Sigmoid colon (tissue), 4 donors: ENCODE results near the gene DLEU7.

Experiments
- CTCF ChIP-seq, 4 experiments: fragments of 450-650 bp in 3 of 4; fragments of 200-600 bp in 1 of 4; IDR thresholded peaks; one replicate each; pipeline ENCODE4 v1.5.1; 2016 to 2019; ENCODE audit warnings: antibody characterized with exemption in 4 of 4, mild to moderate bottlenecking in 3 of 4, moderate library complexity in 2 of 4
- POLR2AphosphoS5 ChIP-seq, 4 donors: sonication (generic); formaldehyde crosslinking; IDR thresholded peaks; one replicate each; pipeline ENCODE4 v1.6.1; 2017; ENCODE audit warnings: antibody characterized with exemption in 4 of 4

- TF ChIP-seq CTCF (IDR thresholded peaks at IDR 0.05) (no peak), POLR2AphosphoS5 (IDR thresholded peaks at IDR 0.05) (no peak)
These were observed 59.7 kb downstream of the DLEU7 start for GRCh38 chr13:50783717-50784290.
